Fibroblast of the aortic adventitia (primary cell): ENCODE measurements around the gene DNAJB2. TPM values are rescaled to one million over a fixed set of nuclear protein-coding genes. Genes with fewer than 3 reads are reported as not detected.
A peak's percentile ranks its signal among the peaks of the same experiment; 100 is the strongest.

ENCODE experiments used
- DNase-seq: peaks from one replicate; pipeline ENCODE4 v3.0.0-alpha.2; 2010; ENCODE audit warnings: low read depth
- H3K4me3 ChIP-seq: 2 replicates; pipeline ENCODE4 v1.5.1; 2011; ENCODE audit warnings: low read depth, mild to moderate bottlenecking, control low read depth, low read length, moderate library complexity
- CTCF ChIP-seq: IDR thresholded peaks from 2 replicates; pipeline ENCODE4 v1.5.1; 2011; ENCODE audit warnings: mild to moderate bottlenecking, low read length, control low read depth, inconsistent platforms; ENCODE audit not compliant: insufficient read depth
- total RNA-seq: library from RNA; depleted of rRNA; stranded (reverse); fragments of >200 nt; gene quantifications from 2 replicates; pipeline ENCODE4 v1.2.3, GENCODE V29; 2012; ENCODE audit warnings: low replicate concordance

DNAJB2 gene
- total RNA-seq, 1 donor = 28.0 TPM

- TF ChIP-seq CTCF = no peak
- no peak for DNase-seq
- H3K4me3 ChIP-seq = peak overlapping the region; percentile 86
Measured at GRCh38 chr2:219279916-219280516, 850 bp downstream of the DNAJB2 start.

GRCh38 chr2:219280651-219281050, 1.5 kb downstream of the DNAJB2 start:
- H3K4me3 ChIP-seq = no peak overlapping the region
- DNase-seq = no peak
- no peak for TF ChIP-seq CTCF

- H3K4me3 ChIP-seq = no peak overlapping the region
- no peak for TF ChIP-seq CTCF
- DNase-seq = no peak
Measured at GRCh38 chr2:219281588-219281987, 2.4 kb downstream of the DNAJB2 start.

- no peak for TF ChIP-seq CTCF
- DNase-seq = no peak
Measured at GRCh38 chr2:219282375-219282774, 3.2 kb downstream of the DNAJB2 start.

GRCh38 chr2:219282943-219283581, 3.9 kb downstream of the DNAJB2 start:
- DNase-seq = no peak
- no peak for TF ChIP-seq CTCF
- no peak overlapping the region for H3K4me3 ChIP-seq

More at GRCh38 chr2:219282375-219282774, 3.2 kb downstream of the DNAJB2 start:
- no peak overlapping the region for H3K4me3 ChIP-seq

- TF ChIP-seq CTCF = no peak
- no peak for DNase-seq
- H3K4me3 ChIP-seq = no peak overlapping the region
Measured at GRCh38 chr2:219284501-219285372, 5.6 kb downstream of the DNAJB2 start.
